Erythroblast (primary cell): ENCODE data around the gene SRPK3.

Experiments used
- GATA1 ChIP-seq: IDR thresholded peaks from 2 replicates; pipeline ENCODE4 v1.6.1; 2011; ENCODE audit warnings: low read depth, mild to moderate bottlenecking, control low read depth, low read length, moderate library complexity
- POLR2A ChIP-seq: IDR thresholded peaks from 2 replicates; pipeline ENCODE4 v1.6.1; 2011; ENCODE audit warnings: mild to moderate bottlenecking, low read length

GRCh38 chrX:153805436-153805835 lies 24.6 kb downstream of the SRPK3 start:
- no peak for TF ChIP-seq POLR2A
- TF ChIP-seq GATA1: no peak
